Measurements from ENCODE around the gene FNDC10. TPM values are rescaled to one million over a fixed set of nuclear protein-coding genes. Genes with fewer than 3 reads are reported as not detected.

Gene FNDC10
- total RNA-seq, 4 donors from 2014 or later: 1.5 to 4.6 (median 3.7) TPM

DNA sequence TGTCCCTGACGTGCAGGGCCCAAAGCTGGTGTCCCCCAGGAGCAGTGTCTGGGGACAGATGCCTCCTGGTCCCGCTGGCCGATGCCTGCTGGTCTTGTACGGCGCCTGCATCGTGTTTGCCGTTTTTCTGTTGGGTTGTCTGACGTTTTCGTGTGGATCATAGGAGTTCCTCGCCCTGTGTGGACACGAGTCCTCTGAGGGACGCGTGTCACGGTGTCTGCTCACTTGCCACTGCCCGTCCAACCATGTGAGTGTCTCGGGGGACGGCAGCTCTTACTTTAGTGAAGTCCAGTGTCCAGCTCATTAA is 22.8 kb upstream of the FNDC10 start:
- Histone ChIP-seq H3K27me3 (no peaks in the 10 kb centered on the region), H3K36me3 (no peaks in the 10 kb centered on the region), H3K27ac (no peak overlapping the region), H3K4me1 (peaks cover 0 to 11% (median 7%) of the 10 kb centered on the region in 4 donors), H3K9me3 (no peaks in the 10 kb centered on the region), H3K4me3 (no peak overlapping the region)
- in situ Hi-C loops (cut with MboI; ENCODE audit: low pct_ligation_motif_present in 1 of 4, low pct_unique_long_range_greater_than_20kb in 1 of 4, low sequenced_read_pairs in 3 of 4): no loop called here
- intact Hi-C loops (cut with DNase I; ENCODE audit: low total_unique reads): no loop called here
- no peak for DNase-seq
- 90 to 100% methylated on average over 6 to 17 of the region's 17 CpGs for WGBS, 2 donors (ENCODE audit: low coverage in 1 of 2)
- no peak for TF ChIP-seq POLR2A (IDR thresholded peaks at IDR 0.05)
- TF ChIP-seq, protein P1, sequence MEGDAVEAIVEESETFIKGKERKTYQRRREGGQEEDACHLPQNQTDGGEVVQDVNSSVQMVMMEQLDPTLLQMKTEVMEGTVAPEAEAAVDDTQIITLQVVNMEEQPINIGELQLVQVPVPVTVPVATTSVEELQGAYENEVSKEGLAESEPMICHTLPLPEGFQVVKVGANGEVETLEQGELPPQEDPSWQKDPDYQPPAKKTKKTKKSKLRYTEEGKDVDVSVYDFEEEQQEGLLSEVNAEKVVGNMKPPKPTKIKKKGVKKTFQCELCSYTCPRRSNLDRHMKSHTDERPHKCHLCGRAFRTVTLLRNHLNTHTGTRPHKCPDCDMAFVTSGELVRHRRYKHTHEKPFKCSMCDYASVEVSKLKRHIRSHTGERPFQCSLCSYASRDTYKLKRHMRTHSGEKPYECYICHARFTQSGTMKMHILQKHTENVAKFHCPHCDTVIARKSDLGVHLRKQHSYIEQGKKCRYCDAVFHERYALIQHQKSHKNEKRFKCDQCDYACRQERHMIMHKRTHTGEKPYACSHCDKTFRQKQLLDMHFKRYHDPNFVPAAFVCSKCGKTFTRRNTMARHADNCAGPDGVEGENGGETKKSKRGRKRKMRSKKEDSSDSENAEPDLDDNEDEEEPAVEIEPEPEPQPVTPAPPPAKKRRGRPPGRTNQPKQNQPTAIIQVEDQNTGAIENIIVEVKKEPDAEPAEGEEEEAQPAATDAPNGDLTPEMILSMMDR (IDR thresholded peaks at IDR 0.05): no peak
- TF ChIP-seq EP300 (IDR thresholded peaks at IDR 0.05; ENCODE audit: low read depth): no peak
- no peak for TF ChIP-seq POLR2AphosphoS5 (IDR thresholded peaks at IDR 0.05)

DNA sequence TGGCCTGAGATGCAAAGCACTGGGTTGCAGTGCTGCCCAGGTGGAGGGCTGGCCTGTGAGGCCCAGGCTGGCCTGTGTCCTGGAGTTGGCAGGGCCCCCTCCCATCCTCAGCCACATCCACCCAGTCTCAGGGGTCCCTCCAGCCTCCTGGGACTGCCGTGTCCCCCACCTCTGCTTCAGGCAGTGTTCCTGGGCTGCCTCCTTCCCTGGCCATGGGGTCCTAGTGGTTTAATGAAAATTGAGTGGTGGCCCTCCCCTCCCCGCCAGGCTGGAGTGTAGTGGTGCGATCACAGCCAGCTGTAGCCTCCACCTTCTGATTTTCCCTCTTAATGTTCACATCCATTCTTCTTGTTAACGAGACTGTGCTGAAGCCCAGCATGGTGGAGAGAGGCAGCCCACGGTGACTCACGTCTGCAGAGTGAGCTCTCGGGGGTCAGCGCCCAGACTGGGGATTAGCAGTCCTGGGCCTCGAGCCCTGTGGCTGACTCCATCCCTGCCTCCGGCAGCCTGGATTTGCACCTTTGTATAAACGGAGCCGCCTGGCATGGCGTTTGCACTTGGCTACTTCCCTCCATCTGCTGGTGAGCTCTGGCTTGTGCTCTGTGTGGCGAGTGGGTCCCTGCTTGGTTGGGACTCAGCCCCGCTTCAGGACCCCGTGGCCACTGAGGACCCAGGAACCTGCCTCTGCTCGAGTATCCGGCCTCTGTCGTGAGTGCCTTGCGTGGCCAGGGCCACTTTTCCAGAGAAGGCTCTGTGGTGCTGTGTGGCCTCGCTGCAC is 22.3 kb upstream of the FNDC10 start:
- 76% methylated on average over 20 of the region's 21 CpGs; no CpG with 5 or more reads in 1 of the 2 donors for WGBS, 2 donors (ENCODE audit: low coverage in 1 of 2)
- peaks cover 2 to 12% (median 11%) of the 10 kb centered on the region in 4 donors for H3K4me1 ChIP-seq
- H3K9me3 ChIP-seq: no peaks in the 10 kb centered on the region
- intact Hi-C loops (cut with DNase I; ENCODE audit: low total_unique reads): no loop called here
- H3K4me3 ChIP-seq: no peak overlapping the region
- no peaks in the 10 kb centered on the region for H3K27me3 ChIP-seq
- H3K36me3 ChIP-seq: no peaks in the 10 kb centered on the region
- no peak for DNase-seq
- in situ Hi-C loops (cut with MboI; ENCODE audit: low pct_ligation_motif_present in 1 of 4, low pct_unique_long_range_greater_than_20kb in 1 of 4, low sequenced_read_pairs in 3 of 4): no loop called here
- TF ChIP-seq, protein P1 (IDR thresholded peaks at IDR 0.05): no peak
- TF ChIP-seq EP300 (IDR thresholded peaks at IDR 0.05; ENCODE audit: low read depth) (no peak), POLR2AphosphoS5 (IDR thresholded peaks at IDR 0.05) (no peak)
- H3K27ac ChIP-seq: no peak overlapping the region

DNA sequence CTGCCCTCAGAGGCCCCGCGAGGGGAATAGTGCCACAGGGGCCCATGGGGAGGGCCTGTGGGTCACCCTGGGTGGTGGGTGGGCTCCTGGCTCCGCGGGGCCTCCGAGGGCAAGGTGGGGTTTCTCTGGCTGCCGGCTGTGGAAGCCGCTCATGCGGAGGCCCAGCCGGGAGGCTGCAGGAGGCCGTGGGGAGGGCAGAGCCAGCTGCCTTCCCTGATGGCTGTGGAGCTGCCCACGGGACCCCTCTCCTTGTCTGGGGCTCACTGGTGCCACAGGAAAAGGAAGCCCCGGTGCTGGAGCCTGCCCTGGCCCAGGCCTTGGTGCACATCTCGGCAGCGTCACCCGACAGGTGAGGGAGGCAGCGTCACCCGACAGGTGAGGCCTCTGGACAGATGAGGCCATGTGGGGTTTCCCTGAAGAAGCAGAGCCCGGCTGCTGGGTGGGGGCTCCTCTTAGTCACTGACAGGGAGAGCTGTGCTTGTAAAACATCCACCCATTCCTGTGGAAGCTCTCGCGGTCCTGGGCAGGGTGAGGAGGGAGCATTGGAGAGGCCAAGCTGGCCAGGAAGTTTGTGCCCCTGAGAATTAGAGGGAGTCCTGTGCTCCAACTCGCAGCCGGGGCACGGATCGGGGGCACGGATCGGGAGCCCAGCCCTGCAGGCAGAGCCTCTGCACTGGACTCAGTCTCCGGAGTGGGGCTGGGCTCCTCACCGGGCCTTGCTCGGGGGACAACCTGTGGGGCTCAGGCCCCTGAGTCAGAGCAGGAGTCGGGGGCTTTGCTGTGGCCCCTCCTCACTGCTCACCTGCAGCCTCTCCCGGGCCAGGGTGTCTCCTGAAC is 21.5 kb upstream of the FNDC10 start:
- 88% methylated on average over 22 of the region's 31 CpGs; no CpG with 5 or more reads in 1 of the 2 donors for WGBS, 2 donors (ENCODE audit: low coverage in 1 of 2)
- DNase-seq: no peak
- H3K27me3 ChIP-seq: no peaks in the 10 kb centered on the region
- no peaks in the 10 kb centered on the region for H3K36me3 ChIP-seq
- no peak overlapping the region for H3K27ac ChIP-seq
- H3K9me3 ChIP-seq: no peaks in the 10 kb centered on the region
- intact Hi-C loops (cut with DNase I; ENCODE audit: low total_unique reads): no loop called here
- peaks cover 9 to 13% (median 12%) of the 10 kb centered on the region in 4 donors for H3K4me1 ChIP-seq
- TF ChIP-seq EP300 (IDR thresholded peaks at IDR 0.05; ENCODE audit: low read depth): no peak
- no peak for TF ChIP-seq POLR2AphosphoS5 (IDR thresholded peaks at IDR 0.05)
- TF ChIP-seq POLR2A (IDR thresholded peaks at IDR 0.05): no peak
- TF ChIP-seq, protein P1 (IDR thresholded peaks at IDR 0.05): no peak
- in situ Hi-C loops (cut with MboI; ENCODE audit: low pct_ligation_motif_present in 1 of 4, low pct_unique_long_range_greater_than_20kb in 1 of 4, low sequenced_read_pairs in 3 of 4): no loop called here
- no peak overlapping the region for H3K4me3 ChIP-seq

DNA sequence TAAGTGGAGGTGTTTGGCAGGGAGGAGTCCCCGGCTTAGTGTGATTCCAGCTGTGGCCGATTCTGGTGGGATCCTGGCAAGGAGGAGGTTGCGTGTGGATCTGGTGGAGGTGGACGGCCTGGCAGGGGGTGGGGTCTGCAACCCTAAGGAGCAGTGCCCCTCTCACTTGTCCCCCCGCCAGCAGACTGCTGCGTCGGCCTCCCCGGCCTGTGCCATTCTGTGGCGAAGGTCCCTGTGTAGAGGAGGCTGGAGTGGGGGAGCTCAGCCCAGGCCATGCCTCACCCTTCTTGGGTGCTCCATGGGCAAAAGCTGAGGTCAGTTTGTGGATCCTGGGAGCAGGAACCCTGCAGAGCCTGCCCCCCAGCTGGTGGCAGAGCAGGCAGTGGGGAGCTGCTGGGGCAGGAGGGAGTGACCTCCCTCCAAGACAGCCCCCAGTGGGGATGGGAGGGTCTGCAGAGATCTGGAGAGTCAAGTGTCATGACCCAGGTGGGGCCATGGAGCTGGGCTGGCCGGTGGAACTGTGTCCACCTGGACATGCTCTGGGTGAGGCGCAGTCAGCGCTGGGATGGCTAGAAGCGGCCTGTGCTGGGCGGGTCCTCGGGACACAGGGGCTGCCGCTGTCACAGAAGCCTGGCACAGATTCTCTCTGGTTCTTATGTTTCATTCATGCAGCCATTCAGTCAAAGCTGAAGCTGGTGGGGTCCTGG is 20.7 kb upstream of the FNDC10 start:
- whole genome bisulfite sequencing, 2 donors (ENCODE audit: low coverage in 1 of 2): 86% methylated on average over 13 of the region's 16 CpGs; no CpG with 5 or more reads in 1 of the 2 donors
- Histone ChIP-seq H3K36me3 (no peaks in the 10 kb centered on the region), H3K9me3 (no peaks in the 10 kb centered on the region), H3K27me3 (no peaks in the 10 kb centered on the region), H3K4me1 (peaks cover 9 to 16% (median 13%) of the 10 kb centered on the region in 4 donors), H3K27ac (no peak overlapping the region), H3K4me3 (no peak overlapping the region)
- no peak for DNase-seq
- in situ Hi-C loops (cut with MboI; ENCODE audit: low pct_ligation_motif_present in 1 of 4, low pct_unique_long_range_greater_than_20kb in 1 of 4, low sequenced_read_pairs in 3 of 4) (no loop called here), intact Hi-C loops (cut with DNase I; ENCODE audit: low total_unique reads) (no loop called here)
- no peak for TF ChIP-seq EP300 (IDR thresholded peaks at IDR 0.05; ENCODE audit: low read depth)
- TF ChIP-seq POLR2AphosphoS5 (IDR thresholded peaks at IDR 0.05): no peak
- TF ChIP-seq, protein P1 (IDR thresholded peaks at IDR 0.05): no peak
- no peak for TF ChIP-seq POLR2A (IDR thresholded peaks at IDR 0.05)
